ENCODE data around the gene VAMP2.

VAMP2 gene

GRCh38 chr17:8149419-8150193 lies 13.1 kb downstream of the VAMP2 start:
- DNase-seq (ENCODE audit: low read depth in 2 of 2): no peak
- TF ChIP-seq CTCF (IDR thresholded peaks at IDR 0.05; ENCODE audit: low read depth, low read length): no peak
- H3K4me3 ChIP-seq (replicated peaks in 1 of 2; ENCODE audit: low read depth in 2 of 2, low read length in 2 of 2): no peak overlapping the region

GRCh38 chr17:8148560-8148959 lies 14.2 kb downstream of the VAMP2 start:
- no peak overlapping the region for H3K4me3 ChIP-seq (replicated peaks in 1 of 2; ENCODE audit: low read depth in 2 of 2, low read length in 2 of 2)
- DNase-seq (ENCODE audit: low read depth in 2 of 2): no peak
- no peak for TF ChIP-seq CTCF (IDR thresholded peaks at IDR 0.05; ENCODE audit: low read depth, low read length)

- DNase-seq (ENCODE audit: low read depth in 2 of 2): no peak
- H3K4me3 ChIP-seq (replicated peaks in 1 of 2; ENCODE audit: low read depth in 2 of 2, low read length in 2 of 2): no peak overlapping the region
- no peak for TF ChIP-seq CTCF (IDR thresholded peaks at IDR 0.05; ENCODE audit: low read depth, low read length)
Observed at GRCh38 chr17:8147805-8148404, 14.8 kb downstream of the VAMP2 start.

- H3K4me3 ChIP-seq (replicated peaks in 1 of 2; ENCODE audit: low read depth in 2 of 2, low read length in 2 of 2): no peak overlapping the region
- no peak for DNase-seq (ENCODE audit: low read depth in 2 of 2)
- no peak for TF ChIP-seq CTCF (IDR thresholded peaks at IDR 0.05; ENCODE audit: low read depth, low read length)
Observed at GRCh38 chr17:8147141-8147804, 15.5 kb downstream of the VAMP2 start.

- H3K4me3 ChIP-seq (replicated peaks in 1 of 2; ENCODE audit: low read depth in 2 of 2, low read length in 2 of 2): no peak overlapping the region
- DNase-seq (ENCODE audit: low read depth in 2 of 2): no peak
- TF ChIP-seq CTCF (IDR thresholded peaks at IDR 0.05; ENCODE audit: low read depth, low read length): no peak
Observed at GRCh38 chr17:8146381-8147140, 16.2 kb downstream of the VAMP2 start.

- no peak for DNase-seq (ENCODE audit: low read depth in 2 of 2)
- no peak for TF ChIP-seq CTCF (IDR thresholded peaks at IDR 0.05; ENCODE audit: low read depth, low read length)
- H3K4me3 ChIP-seq (replicated peaks in 1 of 2; ENCODE audit: low read depth in 2 of 2, low read length in 2 of 2): no peak overlapping the region
Observed at GRCh38 chr17:8145811-8146210, 16.9 kb downstream of the VAMP2 start.
